Measurements from ENCODE around the gene GHRL.

The GHRL gene

GRCh38 chr3:10263646-10264363 is 28.9 kb downstream of the GHRL start:
- peak overlapping the region; percentile 90 for H3K27ac Mint-ChIP-seq
- H3K36me3 Mint-ChIP-seq (ENCODE audit: low read depth): peaks cover 96% of the 10 kb centered on the region
- H3K4me1 Mint-ChIP-seq (ENCODE audit: low read depth): peaks cover 86% of the 10 kb centered on the region
- DNase-seq: peak; percentile 74
- peak overlapping the region; percentile 73 for H3K4me3 Mint-ChIP-seq
- no peaks in the 10 kb centered on the region for H3K27me3 Mint-ChIP-seq
- H3K9me3 Mint-ChIP-seq: no peaks in the 10 kb centered on the region

GRCh38 chr3:10262027-10262426 is 30.7 kb downstream of the GHRL start:
- Mint-ChIP-seq H3K36me3 (ENCODE audit: low read depth) (peaks cover 93% of the 10 kb centered on the region), H3K4me1 (ENCODE audit: low read depth) (peaks cover 80% of the 10 kb centered on the region), H3K4me3 (no peak overlapping the region), H3K9me3 (no peaks in the 10 kb centered on the region), H3K27ac (peak overlapping the region; percentile 79), H3K27me3 (no peaks in the 10 kb centered on the region)
- DNase-seq: no peak

GRCh38 chr3:10260211-10260701 is 32.5 kb downstream of the GHRL start:
- Mint-ChIP-seq H3K27ac (peak overlapping the region; percentile 80), H3K27me3 (no peaks in the 10 kb centered on the region), H3K4me3 (no peak overlapping the region), H3K4me1 (ENCODE audit: low read depth) (peaks cover 79% of the 10 kb centered on the region), H3K9me3 (no peaks in the 10 kb centered on the region), H3K36me3 (ENCODE audit: low read depth) (peaks cover 93% of the 10 kb centered on the region)
- no peak for DNase-seq

- no peak overlapping the region for H3K4me3 Mint-ChIP-seq
- peaks cover 95% of the 10 kb centered on the region for H3K36me3 Mint-ChIP-seq (ENCODE audit: low read depth)
- no peaks in the 10 kb centered on the region for H3K27me3 Mint-ChIP-seq
- DNase-seq: peak; percentile 23
- H3K27ac Mint-ChIP-seq: peak overlapping the region; percentile 80
- H3K4me1 Mint-ChIP-seq (ENCODE audit: low read depth): peaks cover 80% of the 10 kb centered on the region
- H3K9me3 Mint-ChIP-seq: no peaks in the 10 kb centered on the region
Measured at GRCh38 chr3:10259798-10260197, 32.9 kb downstream of the GHRL start.

GRCh38 chr3:10259036-10259435 is 33.7 kb downstream of the GHRL start:
- Mint-ChIP-seq H3K4me1 (ENCODE audit: low read depth) (peaks cover 81% of the 10 kb centered on the region), H3K4me3 (no peak overlapping the region), H3K27me3 (no peaks in the 10 kb centered on the region), H3K36me3 (ENCODE audit: low read depth) (peaks cover 95% of the 10 kb centered on the region), H3K27ac (peak overlapping the region; percentile 80), H3K9me3 (no peaks in the 10 kb centered on the region)
- DNase-seq: no peak

GRCh38 chr3:10255835-10256234 is 36.9 kb downstream of the GHRL start:
- no peak for DNase-seq
- Mint-ChIP-seq H3K27me3 (no peaks in the 10 kb centered on the region), H3K27ac (peak overlapping the region; percentile 54), H3K9me3 (no peaks in the 10 kb centered on the region), H3K36me3 (ENCODE audit: low read depth) (peaks cover 94% of the 10 kb centered on the region), H3K4me1 (ENCODE audit: low read depth) (peaks cover 83% of the 10 kb centered on the region), H3K4me3 (no peak overlapping the region)

- peak overlapping the region; percentile 81 for H3K27ac Mint-ChIP-seq
- H3K4me3 Mint-ChIP-seq: no peak overlapping the region
- peak; percentile 20 for DNase-seq
- peaks cover 94% of the 10 kb centered on the region for H3K36me3 Mint-ChIP-seq (ENCODE audit: low read depth)
- no peaks in the 10 kb centered on the region for H3K27me3 Mint-ChIP-seq
- H3K9me3 Mint-ChIP-seq: no peaks in the 10 kb centered on the region
- H3K4me1 Mint-ChIP-seq (ENCODE audit: low read depth): peaks cover 77% of the 10 kb centered on the region
Measured at GRCh38 chr3:10253731-10254130, 39.0 kb downstream of the GHRL start.

- peaks cover 75% of the 10 kb centered on the region for H3K4me1 Mint-ChIP-seq (ENCODE audit: low read depth)
- peak overlapping the region; percentile 96 for H3K4me3 Mint-ChIP-seq
- H3K9me3 Mint-ChIP-seq: peaks cover 6% of the 10 kb centered on the region
- peak; percentile 22 for DNase-seq
- peak overlapping the region; percentile 99 for H3K27ac Mint-ChIP-seq
- no peaks in the 10 kb centered on the region for H3K27me3 Mint-ChIP-seq
- H3K36me3 Mint-ChIP-seq (ENCODE audit: low read depth): peaks cover 86% of the 10 kb centered on the region
Measured at GRCh38 chr3:10251006-10251405, 41.7 kb downstream of the GHRL start.

- Mint-ChIP-seq H3K9me3 (peaks cover 15% of the 10 kb centered on the region), H3K36me3 (ENCODE audit: low read depth) (peaks cover 87% of the 10 kb centered on the region), H3K27ac (peak overlapping the region; percentile 99), H3K4me1 (ENCODE audit: low read depth) (peaks cover 70% of the 10 kb centered on the region), H3K4me3 (peak overlapping the region; percentile 96), H3K27me3 (no peaks in the 10 kb centered on the region)
- no peak for DNase-seq
Measured at GRCh38 chr3:10249833-10250232, 42.9 kb downstream of the GHRL start.

- peaks cover 87% of the 10 kb centered on the region for H3K36me3 Mint-ChIP-seq (ENCODE audit: low read depth)
- H3K4me3 Mint-ChIP-seq: peak overlapping the region; percentile 96
- peak; percentile 73 for DNase-seq
- peak overlapping the region; percentile 99 for H3K27ac Mint-ChIP-seq
- H3K9me3 Mint-ChIP-seq: peaks cover 20% of the 10 kb centered on the region
- H3K4me1 Mint-ChIP-seq (ENCODE audit: low read depth): peaks cover 70% of the 10 kb centered on the region
- H3K27me3 Mint-ChIP-seq: no peaks in the 10 kb centered on the region
Measured at GRCh38 chr3:10248984-10249748, 43.6 kb downstream of the GHRL start.

GRCh38 chr3:10248184-10248983 is 44.4 kb downstream of the GHRL start, which contains the start of gene TATDN2:
TATDN2 (plus strand) TSS chr3:10248459; CDS start chr3:10249201, 742 bp downstream.
- no peaks in the 10 kb centered on the region for H3K27me3 Mint-ChIP-seq
- H3K4me1 Mint-ChIP-seq (ENCODE audit: low read depth): peaks cover 69% of the 10 kb centered on the region
- peaks cover 20% of the 10 kb centered on the region for H3K9me3 Mint-ChIP-seq
- H3K27ac Mint-ChIP-seq: peak within 1 kb of the TSS; percentile 99
- peak; percentile 93 for DNase-seq
- peaks cover 82% of the 10 kb centered on the region for H3K36me3 Mint-ChIP-seq (ENCODE audit: low read depth)
- peak within 1 kb of the TSS; percentile 96 for H3K4me3 Mint-ChIP-seq

- no peak for DNase-seq
- H3K27me3 Mint-ChIP-seq: no peaks in the 10 kb centered on the region
- peaks cover 70% of the 10 kb centered on the region for H3K4me1 Mint-ChIP-seq (ENCODE audit: low read depth)
- peaks cover 20% of the 10 kb centered on the region for H3K9me3 Mint-ChIP-seq
- H3K36me3 Mint-ChIP-seq (ENCODE audit: low read depth): peaks cover 75% of the 10 kb centered on the region
- H3K4me3 Mint-ChIP-seq: peak overlapping the region; percentile 96
- H3K27ac Mint-ChIP-seq: peak overlapping the region; percentile 94
Measured at GRCh38 chr3:10247679-10248183, 45.0 kb downstream of the GHRL start.

GRCh38 chr3:10245081-10245712 is 47.5 kb downstream of the GHRL start:
- Mint-ChIP-seq H3K27me3 (no peaks in the 10 kb centered on the region), H3K4me3 (no peak overlapping the region), H3K36me3 (ENCODE audit: low read depth) (peaks cover 52% of the 10 kb centered on the region), H3K27ac (no peak overlapping the region), H3K9me3 (peaks cover 20% of the 10 kb centered on the region), H3K4me1 (ENCODE audit: low read depth) (peaks cover 68% of the 10 kb centered on the region)
- DNase-seq: no peak

GRCh38 chr3:10244009-10244408 is 48.7 kb downstream of the GHRL start:
- peaks cover 48% of the 10 kb centered on the region for H3K36me3 Mint-ChIP-seq (ENCODE audit: low read depth)
- peak overlapping the region; percentile 48 for H3K27ac Mint-ChIP-seq

More at GRCh38 chr3:10244009-10244408, 48.7 kb downstream of the GHRL start:
- no peak overlapping the region for H3K4me3 Mint-ChIP-seq
- H3K9me3 Mint-ChIP-seq: peaks cover 20% of the 10 kb centered on the region
- no peak for DNase-seq
- peaks cover 65% of the 10 kb centered on the region for H3K4me1 Mint-ChIP-seq (ENCODE audit: low read depth)
- no peaks in the 10 kb centered on the region for H3K27me3 Mint-ChIP-seq
